Liver (tissue), 9 donors: ENCODE measurements around the gene TDO2. TPM values are rescaled to one million over a fixed set of nuclear protein-coding genes. Genes with fewer than 3 reads are reported as not detected.

Source experiments
- DNase-seq: peaks from one replicate; pipeline ENCODE4 v3.0.0-alpha.2; 2017; ENCODE audit warnings: low spot score
- H3K27ac ChIP-seq, 2 donors: one replicate each; pipeline ENCODE4 v1.7.0; 2013; ENCODE audit warnings: inconsistent platforms in 2 of 2, low read length in 2 of 2, control low read depth in 1 of 2, low read depth in 1 of 2, mild to moderate bottlenecking in 1 of 2
- H3K27me3 ChIP-seq, 4 donors: one replicate each; pipeline versions ENCODE4 v1.6.1 to v1.7.0; 2013; ENCODE audit warnings: low read length in 3 of 4, inconsistent platforms in 1 of 4, mild to moderate bottlenecking in 1 of 4, moderate library complexity in 1 of 4; ENCODE audit not compliant: control insufficient read depth in 4 of 4, insufficient read depth in 4 of 4
- H3K36me3 ChIP-seq, 4 donors: one replicate each; pipeline versions ENCODE4 v1.6.1 to v1.7.0; 2013; ENCODE audit warnings: low read length in 3 of 4, mild to moderate bottlenecking in 3 of 4, low read depth in 1 of 4, moderate library complexity in 1 of 4; ENCODE audit not compliant: control insufficient read depth in 4 of 4, insufficient read depth in 3 of 4
- H3K4me1 ChIP-seq, 4 donors: one replicate each; pipeline versions ENCODE4 v1.6.1 to v1.7.0; 2013; ENCODE audit warnings: low read length in 3 of 4, mild to moderate bottlenecking in 3 of 4, moderate library complexity in 1 of 4; ENCODE audit not compliant: control insufficient read depth in 4 of 4, insufficient read depth in 4 of 4
- H3K4me3 ChIP-seq, 3 donors: one replicate each; pipeline versions ENCODE4 v1.6.1 to v1.7.0; 2013; ENCODE audit warnings: low read length in 3 of 3, control low read depth in 1 of 3, low read depth in 1 of 3, mild to moderate bottlenecking in 1 of 3
- H3K9ac ChIP-seq, 2 donors: one replicate each; pipeline ENCODE4 v1.7.0; 2013; ENCODE audit warnings: low read length in 2 of 2, mild to moderate bottlenecking in 2 of 2, moderate library complexity in 2 of 2, control low read depth in 1 of 2, low read depth in 1 of 2
- H3K9me3 ChIP-seq, 4 donors: one replicate each; pipeline versions ENCODE4 v1.6.1 to v1.7.0; 2013; ENCODE audit warnings: low read length in 3 of 4; ENCODE audit not compliant: control insufficient read depth in 4 of 4
- EGR1 ChIP-seq, 2 donors: IDR thresholded peaks; 2 replicates each; pipeline ENCODE4 v1.6.1; 2016 to 2018; ENCODE audit warnings: antibody characterized with exemption in 2 of 2, low read depth in 2 of 2
- FOXA1 ChIP-seq: IDR thresholded peaks from 2 replicates; pipeline ENCODE4 v1.6.1; 2016; ENCODE audit warnings: antibody characterized with exemption
- FOXA2 ChIP-seq: IDR thresholded peaks from 2 replicates; pipeline ENCODE4 v1.6.1; 2016; ENCODE audit warnings: antibody characterized with exemption
- GABPA ChIP-seq, 2 donors: IDR thresholded peaks in 1 of 2; conservative IDR thresholded peaks in 1 of 2; 2 replicates each; pipeline ENCODE4 v1.6.1; 2016; ENCODE audit warnings: antibody characterized with exemption in 2 of 2, mild to moderate bottlenecking in 1 of 2, moderate library complexity in 1 of 2
- HNF4A ChIP-seq, 2 donors: conservative IDR thresholded peaks; 2 replicates each; pipeline ENCODE4 v1.6.1; 2016; ENCODE audit warnings: antibody characterized with exemption in 2 of 2, mild to moderate bottlenecking in 2 of 2
- HNF4G ChIP-seq: IDR thresholded peaks from 2 replicates; pipeline ENCODE4 v1.6.1; 2016; ENCODE audit warnings: antibody characterized with exemption
- JUND ChIP-seq, 2 donors: IDR thresholded peaks; 2 replicates each; pipeline ENCODE4 v1.6.1; 2016; ENCODE audit warnings: antibody characterized with exemption in 2 of 2
- NR2F2 ChIP-seq: IDR thresholded peaks from 2 replicates; pipeline ENCODE4 v1.6.1; 2016; ENCODE audit warnings: antibody characterized with exemption
- RAD21 ChIP-seq, 2 donors: IDR thresholded peaks; 2 replicates each; pipeline ENCODE4 v1.6.1; 2016; ENCODE audit warnings: antibody characterized with exemption in 2 of 2, mild to moderate bottlenecking in 2 of 2
- RXRA ChIP-seq, 2 donors: IDR thresholded peaks; 2 replicates each; pipeline ENCODE4 v1.6.1; 2017 to 2018; ENCODE audit warnings: antibody characterized with exemption in 2 of 2, mild to moderate bottlenecking in 1 of 2
- SP1 ChIP-seq: IDR thresholded peaks from 2 replicates; pipeline ENCODE4 v1.6.1; 2018; ENCODE audit warnings: antibody characterized with exemption, mild to moderate bottlenecking
- TAF1 ChIP-seq: conservative IDR thresholded peaks from 2 replicates; pipeline ENCODE4 v1.6.1; 2016; ENCODE audit warnings: antibody characterized with exemption, mild to moderate bottlenecking
- YY1 ChIP-seq: IDR thresholded peaks from 2 replicates; pipeline ENCODE4 v1.6.1; 2016; ENCODE audit warnings: antibody characterized with exemption, mild to moderate bottlenecking
- WGBS: extraction: QIAGEN DNeasy Blood & Tissue Kit; methylation state at CpG from one replicate; pipeline ENCODE4 v1.1.7; 2013; 5-methylcytosine and 5-hydroxymethylcytosine counted together
- polyA plus RNA-seq, 2 donors: library from polyadenylated mRNA; stranded (reverse) in 1 of 2; unstranded in 1 of 2; fragments of 200-250 nt in 1 of 2; fragments of >200 nt in 1 of 2; fragmentation: Nextera tagmentation in 1 of 2; extraction: Ambion mirVana in 1 of 2; gene quantifications; one replicate each; pipeline versions ENCODE4 v1.2.1 to v1.2.3, GENCODE V29; 2013 to 2015
- total RNA-seq, 2 donors: library from RNA; depleted of rRNA; stranded (reverse); fragments of >200 nt; gene quantifications; one replicate each; pipeline ENCODE4 v1.2.3, GENCODE V29; 2014
- TF ChIP-seq, protein P1 (sequence below): IDR thresholded peaks from 2 replicates; pipeline ENCODE4 v1.6.1; 2016; ENCODE audit warnings: antibody characterized with exemption
- TF ChIP-seq, protein P2 (sequence below): IDR thresholded peaks from 2 replicates; pipeline ENCODE4 v1.6.1; 2016; ENCODE audit warnings: antibody characterized with exemption
- TF ChIP-seq, protein P3 (sequence below): IDR thresholded peaks from 2 replicates; pipeline ENCODE4 v1.6.1; 2016; ENCODE audit warnings: antibody characterized with exemption, mild to moderate bottlenecking
- TF ChIP-seq, protein P4 (sequence below): fragments of 150-350 bp; IDR thresholded peaks from 2 replicates; pipeline ENCODE4 v1.5.1; 2017; ENCODE audit warnings: improper control_type of control experiment, low read depth, low read length; ENCODE audit not compliant: missing input control
- TF ChIP-seq, protein P5 (sequence below): IDR thresholded peaks from 2 replicates; pipeline ENCODE4 v1.6.1; 2016; ENCODE audit warnings: antibody characterized with exemption
- donor health status: healthy.
- donor health status: healthy.
- donor health status: healthy.
- donor health status: healthy.
- donor health status: healthy.

The TDO2 gene
- total and polyA plus RNA-seq, 4 donors = 163 to 1,057 (median 533) TPM

DNA sequence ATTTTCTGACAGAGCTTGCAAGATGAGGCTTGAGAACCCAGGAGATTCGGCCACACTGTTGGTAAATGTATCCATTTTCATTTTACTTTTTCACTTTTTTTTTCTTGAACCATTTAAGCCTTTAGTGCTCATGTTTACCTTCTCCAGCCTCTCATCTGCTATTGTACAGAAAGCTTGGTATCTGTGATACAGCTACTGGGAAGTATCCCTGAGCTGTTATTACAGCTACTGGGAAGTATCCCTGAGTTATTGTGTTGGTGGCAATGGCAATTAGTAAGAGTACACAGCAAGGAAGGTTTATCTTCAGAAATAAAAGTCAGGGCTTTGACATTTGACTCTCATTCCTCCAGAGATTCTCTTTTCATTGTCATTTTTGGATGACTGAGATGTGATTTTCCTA is 38.3 kb downstream of the TDO2 start:
- no peaks in the 10 kb centered on the region for H3K9me3 ChIP-seq
- H3K9ac ChIP-seq = no peak overlapping the region
- no peak for DNase-seq
- 99% methylated on average over 1 of the region's 1 CpG for WGBS
- H3K27ac ChIP-seq = no peak overlapping the region
- peaks cover 5 to 22% (median 13%) of the 10 kb centered on the region in 4 donors for H3K4me1 ChIP-seq
- H3K4me3 ChIP-seq = no peak overlapping the region
- no peak for TF ChIP-seq SP1
- no peak for TF ChIP-seq NR2F2
- no peak for TF ChIP-seq FOXA2
- TF ChIP-seq FOXA1 = no peak
- TF ChIP-seq EGR1 (IDR thresholded peaks at IDR 0.05; ENCODE audit: low read depth in 2 of 2) = no peak
- H3K36me3 ChIP-seq = peaks cover 0 to 15% (median 6%) of the 10 kb centered on the region in 4 donors
- no peaks in the 10 kb centered on the region for H3K27me3 ChIP-seq

DNA sequence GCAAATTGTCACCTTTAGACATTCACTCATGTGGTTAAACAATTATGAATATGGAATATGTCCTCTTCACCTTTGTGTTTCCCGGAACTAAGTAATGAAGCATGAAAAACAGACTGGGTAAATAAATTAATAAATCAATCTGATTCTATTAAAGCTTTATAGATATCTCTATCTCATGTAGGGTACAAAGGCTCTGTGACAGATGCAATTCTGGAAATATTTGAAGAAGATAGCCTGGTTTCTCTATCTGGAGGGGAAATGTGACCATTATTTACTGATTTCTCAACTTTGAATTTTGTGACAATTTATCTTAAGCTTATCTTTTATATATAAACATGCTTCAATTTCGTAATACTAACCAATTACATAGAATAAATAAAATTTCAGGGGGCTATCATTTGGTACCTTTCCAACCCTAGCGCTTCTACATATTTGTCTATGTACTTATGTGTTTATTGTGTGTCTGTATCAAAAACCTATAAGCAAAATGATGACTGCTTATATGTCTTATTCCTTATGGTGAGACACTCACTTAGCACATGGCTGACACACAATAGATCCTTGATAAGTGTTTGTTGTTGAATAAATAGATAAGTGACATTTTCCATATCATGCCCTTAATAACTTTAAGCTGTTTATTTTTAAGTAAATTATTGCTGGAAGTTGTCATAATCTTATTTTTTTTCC is 40.3 kb downstream of the TDO2 start:
- H3K27me3 ChIP-seq = no peaks in the 10 kb centered on the region
- TF ChIP-seq, protein P1, sequence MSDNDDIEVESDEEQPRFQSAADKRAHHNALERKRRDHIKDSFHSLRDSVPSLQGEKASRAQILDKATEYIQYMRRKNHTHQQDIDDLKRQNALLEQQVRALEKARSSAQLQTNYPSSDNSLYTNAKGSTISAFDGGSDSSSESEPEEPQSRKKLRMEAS = peak; percentile 67
- TF ChIP-seq YY1 (peak; percentile 23), TAF1 (no peak), RAD21 (IDR thresholded peaks at IDR 0.05) (peak in 1 of 2 donors; percentile 41), NR2F2 (no peak), RXRA (IDR thresholded peaks at IDR 0.05) (peak; percentile 35 to 75), HNF4G (peak; percentile 22), FOXA2 (peak; percentile 71), JUND (IDR thresholded peaks at IDR 0.05) (peak; percentile 38 to 47), SP1 (peak; percentile 43), FOXA1 (peak; percentile 69), GABPA (IDR thresholded peaks at IDR 0.05 in 1 of 2, conservative IDR thresholded peaks at IDR 0.05 in 1 of 2) (no peak), EGR1 (IDR thresholded peaks at IDR 0.05; ENCODE audit: low read depth in 2 of 2) (peak in 1 of 2 donors; percentile 56), HNF4A (conservative IDR thresholded peaks at IDR 0.05) (peak; percentile 72 to 84)
- TF ChIP-seq, protein P2, sequence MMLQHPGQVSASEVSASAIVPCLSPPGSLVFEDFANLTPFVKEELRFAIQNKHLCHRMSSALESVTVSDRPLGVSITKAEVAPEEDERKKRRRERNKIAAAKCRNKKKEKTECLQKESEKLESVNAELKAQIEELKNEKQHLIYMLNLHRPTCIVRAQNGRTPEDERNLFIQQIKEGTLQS = peak; percentile 23
- TF ChIP-seq, protein P3, sequence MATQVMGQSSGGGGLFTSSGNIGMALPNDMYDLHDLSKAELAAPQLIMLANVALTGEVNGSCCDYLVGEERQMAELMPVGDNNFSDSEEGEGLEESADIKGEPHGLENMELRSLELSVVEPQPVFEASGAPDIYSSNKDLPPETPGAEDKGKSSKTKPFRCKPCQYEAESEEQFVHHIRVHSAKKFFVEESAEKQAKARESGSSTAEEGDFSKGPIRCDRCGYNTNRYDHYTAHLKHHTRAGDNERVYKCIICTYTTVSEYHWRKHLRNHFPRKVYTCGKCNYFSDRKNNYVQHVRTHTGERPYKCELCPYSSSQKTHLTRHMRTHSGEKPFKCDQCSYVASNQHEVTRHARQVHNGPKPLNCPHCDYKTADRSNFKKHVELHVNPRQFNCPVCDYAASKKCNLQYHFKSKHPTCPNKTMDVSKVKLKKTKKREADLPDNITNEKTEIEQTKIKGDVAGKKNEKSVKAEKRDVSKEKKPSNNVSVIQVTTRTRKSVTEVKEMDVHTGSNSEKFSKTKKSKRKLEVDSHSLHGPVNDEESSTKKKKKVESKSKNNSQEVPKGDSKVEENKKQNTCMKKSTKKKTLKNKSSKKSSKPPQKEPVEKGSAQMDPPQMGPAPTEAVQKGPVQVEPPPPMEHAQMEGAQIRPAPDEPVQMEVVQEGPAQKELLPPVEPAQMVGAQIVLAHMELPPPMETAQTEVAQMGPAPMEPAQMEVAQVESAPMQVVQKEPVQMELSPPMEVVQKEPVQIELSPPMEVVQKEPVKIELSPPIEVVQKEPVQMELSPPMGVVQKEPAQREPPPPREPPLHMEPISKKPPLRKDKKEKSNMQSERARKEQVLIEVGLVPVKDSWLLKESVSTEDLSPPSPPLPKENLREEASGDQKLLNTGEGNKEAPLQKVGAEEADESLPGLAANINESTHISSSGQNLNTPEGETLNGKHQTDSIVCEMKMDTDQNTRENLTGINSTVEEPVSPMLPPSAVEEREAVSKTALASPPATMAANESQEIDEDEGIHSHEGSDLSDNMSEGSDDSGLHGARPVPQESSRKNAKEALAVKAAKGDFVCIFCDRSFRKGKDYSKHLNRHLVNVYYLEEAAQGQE = peak; percentile 29
- TF ChIP-seq, protein P4, sequence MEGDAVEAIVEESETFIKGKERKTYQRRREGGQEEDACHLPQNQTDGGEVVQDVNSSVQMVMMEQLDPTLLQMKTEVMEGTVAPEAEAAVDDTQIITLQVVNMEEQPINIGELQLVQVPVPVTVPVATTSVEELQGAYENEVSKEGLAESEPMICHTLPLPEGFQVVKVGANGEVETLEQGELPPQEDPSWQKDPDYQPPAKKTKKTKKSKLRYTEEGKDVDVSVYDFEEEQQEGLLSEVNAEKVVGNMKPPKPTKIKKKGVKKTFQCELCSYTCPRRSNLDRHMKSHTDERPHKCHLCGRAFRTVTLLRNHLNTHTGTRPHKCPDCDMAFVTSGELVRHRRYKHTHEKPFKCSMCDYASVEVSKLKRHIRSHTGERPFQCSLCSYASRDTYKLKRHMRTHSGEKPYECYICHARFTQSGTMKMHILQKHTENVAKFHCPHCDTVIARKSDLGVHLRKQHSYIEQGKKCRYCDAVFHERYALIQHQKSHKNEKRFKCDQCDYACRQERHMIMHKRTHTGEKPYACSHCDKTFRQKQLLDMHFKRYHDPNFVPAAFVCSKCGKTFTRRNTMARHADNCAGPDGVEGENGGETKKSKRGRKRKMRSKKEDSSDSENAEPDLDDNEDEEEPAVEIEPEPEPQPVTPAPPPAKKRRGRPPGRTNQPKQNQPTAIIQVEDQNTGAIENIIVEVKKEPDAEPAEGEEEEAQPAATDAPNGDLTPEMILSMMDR = no peak
- TF ChIP-seq, protein P5, sequence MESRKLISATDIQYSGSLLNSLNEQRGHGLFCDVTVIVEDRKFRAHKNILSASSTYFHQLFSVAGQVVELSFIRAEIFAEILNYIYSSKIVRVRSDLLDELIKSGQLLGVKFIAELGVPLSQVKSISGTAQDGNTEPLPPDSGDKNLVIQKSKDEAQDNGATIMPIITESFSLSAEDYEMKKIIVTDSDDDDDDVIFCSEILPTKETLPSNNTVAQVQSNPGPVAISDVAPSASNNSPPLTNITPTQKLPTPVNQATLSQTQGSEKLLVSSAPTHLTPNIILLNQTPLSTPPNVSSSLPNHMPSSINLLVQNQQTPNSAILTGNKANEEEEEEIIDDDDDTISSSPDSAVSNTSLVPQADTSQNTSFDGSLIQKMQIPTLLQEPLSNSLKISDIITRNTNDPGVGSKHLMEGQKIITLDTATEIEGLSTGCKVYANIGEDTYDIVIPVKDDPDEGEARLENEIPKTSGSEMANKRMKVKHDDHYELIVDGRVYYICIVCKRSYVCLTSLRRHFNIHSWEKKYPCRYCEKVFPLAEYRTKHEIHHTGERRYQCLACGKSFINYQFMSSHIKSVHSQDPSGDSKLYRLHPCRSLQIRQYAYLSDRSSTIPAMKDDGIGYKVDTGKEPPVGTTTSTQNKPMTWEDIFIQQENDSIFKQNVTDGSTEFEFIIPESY = peak; percentile 54
- peaks cover 5 to 22% (median 13%) of the 10 kb centered on the region in 4 donors for H3K4me1 ChIP-seq
- H3K9ac ChIP-seq = no peak overlapping the region
- no peak overlapping the region for H3K4me3 ChIP-seq
- peaks cover 0 to 6% (median 5%) of the 10 kb centered on the region in 4 donors for H3K36me3 ChIP-seq
- 33% methylated on average over 3 of the region's 3 CpGs for WGBS
- H3K9me3 ChIP-seq = no peaks in the 10 kb centered on the region
- DNase-seq = no peak
- peak overlapping the region; percentile 38 to 60 for H3K27ac ChIP-seq
